ENCODE data around the gene CTAG1A. TPM values are rescaled to one million over a fixed set of nuclear protein-coding genes. Genes with fewer than 3 reads are reported as not detected.
"Not testable (repeated sequence)": the region's sequence is repeated elsewhere in the genome, so short reads cannot be mapped to it uniquely, and the experiment has no call there.

Gene CTAG1A
- total RNA-seq, 1 experiment from 2014 or later = not detected

DNA sequence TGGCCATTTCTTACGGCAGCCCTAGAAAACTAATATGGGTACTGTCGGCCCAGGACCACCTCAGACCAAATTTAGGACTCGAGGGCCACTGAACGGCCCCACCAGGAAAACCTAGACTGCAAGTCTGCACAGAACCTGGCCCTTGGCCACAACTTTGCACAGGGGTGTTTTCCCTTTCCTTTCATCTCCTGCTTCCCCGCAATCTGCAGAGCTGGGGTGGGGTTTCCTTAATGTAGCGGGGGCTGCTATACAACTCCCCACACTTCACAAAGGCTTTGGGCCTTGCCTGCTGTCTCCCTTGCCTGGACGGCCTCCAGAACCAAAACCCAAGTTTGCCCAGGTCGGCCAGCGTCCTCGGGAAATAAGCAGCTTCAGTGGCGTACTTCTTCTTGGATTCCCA lies 46.0 kb downstream of the CTAG1A start:
- H3K56ac ChIP-seq (ENCODE audit: insufficient read length, low read depth, low read length); H3K14ac ChIP-seq (ENCODE audit: insufficient read depth, low read length); H3K27me3 ChIP-seq (ENCODE audit: insufficient read depth, low read length); H2BK15ac ChIP-seq (ENCODE audit: low read depth, low read length); H4K5ac ChIP-seq (ENCODE audit: insufficient read length, low read depth, low read length); H3K27me3 Mint-ChIP-seq (ENCODE audit: low read depth); H2BK5ac ChIP-seq (ENCODE audit: insufficient read length, low read length); H3K4ac ChIP-seq (ENCODE audit: low read depth, low read length); H4K8ac ChIP-seq (replicated peaks; ENCODE audit: insufficient read length, low read depth, low read length); H3K4me2 ChIP-seq (ENCODE audit: insufficient read depth, insufficient read length, low read length); H3K9ac ChIP-seq (ENCODE audit: extremely low read depth, insufficient read length, low read length); H4K91ac ChIP-seq (ENCODE audit: insufficient read length, low read depth, low read length); H3K79me2 ChIP-seq (ENCODE audit: insufficient read depth, low read length); H3K27ac Mint-ChIP-seq; H3K18ac ChIP-seq (ENCODE audit: insufficient read length, low read depth, low read length); H3K4me3 Mint-ChIP-seq; H3K23ac ChIP-seq (ENCODE audit: insufficient read length, low read depth, low read length); H3K9me3 ChIP-seq (ENCODE audit: control insufficient read depth, low read depth, low read length); H3T11ph ChIP-seq (ENCODE audit: low read length); DNase-seq; H2BK120ac ChIP-seq (ENCODE audit: low read depth, low read length, poor library complexity, severe bottlenecking); H3K27ac ChIP-seq (ENCODE audit: insufficient read length, low read depth, low read length); H2AK5ac ChIP-seq (ENCODE audit: insufficient read length, low read length); H2AFZ ChIP-seq (ENCODE audit: low read length); H3K23me2 ChIP-seq (ENCODE audit: insufficient read length, low read depth, low read length, poor library complexity, severe bottlenecking); H3K4me1 Mint-ChIP-seq; H4K20me1 ChIP-seq (ENCODE audit: control insufficient read depth, insufficient read depth, insufficient read length); H3K4me1 ChIP-seq (ENCODE audit: insufficient read depth, low read length); H2BK12ac ChIP-seq (ENCODE audit: insufficient read length, low read depth, low read length); H3K9me3 Mint-ChIP-seq; H3K36me3 Mint-ChIP-seq (ENCODE audit: insufficient read depth in 1 of 3, low read depth in 3 of 3); H3K79me1 ChIP-seq (ENCODE audit: insufficient read depth, low read depth, low read length, poor library complexity, severe bottlenecking); H2BK20ac ChIP-seq (ENCODE audit: low read depth, low read length, poor library complexity, severe bottlenecking): not testable (repeated sequence)
- no CpG with 5 or more reads among the region's 11 CpGs for WGBS (ENCODE audit: extremely low coverage, insufficient read length, low lambda C conversion rate)

DNA sequence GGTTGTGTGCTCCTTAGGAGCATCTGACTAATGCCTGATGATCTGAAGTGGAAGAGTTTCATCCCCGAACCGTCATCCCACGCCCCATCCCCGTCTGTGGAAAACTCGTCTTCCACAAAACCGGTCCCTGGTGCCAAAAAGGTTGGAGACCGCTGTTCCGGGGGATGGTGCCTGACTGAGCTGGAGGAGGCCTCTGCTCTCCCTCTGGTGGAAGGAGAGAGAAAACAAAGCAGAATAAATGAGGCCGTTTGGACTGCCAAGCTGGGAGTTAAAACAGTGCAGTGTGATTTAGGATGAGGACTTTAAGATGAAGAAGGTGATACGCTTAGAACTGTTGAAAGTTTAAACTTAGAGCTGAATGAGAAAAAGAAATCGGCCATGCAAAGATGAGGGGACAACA lies 48.7 kb downstream of the CTAG1A start:
- H2BK12ac ChIP-seq (ENCODE audit: insufficient read length, low read depth, low read length); H3K27me3 Mint-ChIP-seq (ENCODE audit: low read depth); H3K36me3 Mint-ChIP-seq (ENCODE audit: insufficient read depth in 1 of 3, low read depth in 3 of 3); H3K4me1 Mint-ChIP-seq; H2BK20ac ChIP-seq (ENCODE audit: low read depth, low read length, poor library complexity, severe bottlenecking); H3K23ac ChIP-seq (ENCODE audit: insufficient read length, low read depth, low read length); H3K9me3 ChIP-seq (ENCODE audit: control insufficient read depth, low read depth, low read length); H3K27ac ChIP-seq (ENCODE audit: insufficient read length, low read depth, low read length); DNase-seq; H2BK5ac ChIP-seq (ENCODE audit: insufficient read length, low read length); H4K5ac ChIP-seq (ENCODE audit: insufficient read length, low read depth, low read length); H3K14ac ChIP-seq (ENCODE audit: insufficient read depth, low read length); H3K79me2 ChIP-seq (ENCODE audit: insufficient read depth, low read length); H4K8ac ChIP-seq (replicated peaks; ENCODE audit: insufficient read length, low read depth, low read length); H2AK5ac ChIP-seq (ENCODE audit: insufficient read length, low read length); H3K4ac ChIP-seq (ENCODE audit: low read depth, low read length); H3K9me3 Mint-ChIP-seq; H3K27me3 ChIP-seq (ENCODE audit: insufficient read depth, low read length); H4K91ac ChIP-seq (ENCODE audit: insufficient read length, low read depth, low read length); H3T11ph ChIP-seq (ENCODE audit: low read length); H2AFZ ChIP-seq (ENCODE audit: low read length); H3K4me1 ChIP-seq (ENCODE audit: insufficient read depth, low read length); H3K79me1 ChIP-seq (ENCODE audit: insufficient read depth, low read depth, low read length, poor library complexity, severe bottlenecking); H3K4me2 ChIP-seq (ENCODE audit: insufficient read depth, insufficient read length, low read length); H3K9ac ChIP-seq (ENCODE audit: extremely low read depth, insufficient read length, low read length); H3K18ac ChIP-seq (ENCODE audit: insufficient read length, low read depth, low read length); H2BK15ac ChIP-seq (ENCODE audit: low read depth, low read length); H3K23me2 ChIP-seq (ENCODE audit: insufficient read length, low read depth, low read length, poor library complexity, severe bottlenecking); H3K56ac ChIP-seq (ENCODE audit: insufficient read length, low read depth, low read length); H3K27ac Mint-ChIP-seq; H3K4me3 Mint-ChIP-seq; H4K20me1 ChIP-seq (ENCODE audit: control insufficient read depth, insufficient read depth, insufficient read length); H2BK120ac ChIP-seq (ENCODE audit: low read depth, low read length, poor library complexity, severe bottlenecking): not testable (repeated sequence)
- WGBS (ENCODE audit: extremely low coverage, insufficient read length, low lambda C conversion rate) = no CpG with 5 or more reads among the region's 11 CpGs

Other genes starting within 250 kb of the CTAG1A start
- 946 and 957 TPM in 2 replicates for gene FLNA, start 210.5 kb upstream of the CTAG1A start, total RNA-seq (2021)
- gene EMD, start 205.8 kb upstream of the CTAG1A start, total RNA-seq (2021) = 113 and 115 TPM in 2 replicates
- gene RPL10, start 186.8 kb upstream of the CTAG1A start, total RNA-seq (2021) = 2,110 and 2,124 TPM in 2 replicates
- gene DNASE1L1, start 175.9 kb upstream of the CTAG1A start, total RNA-seq (2021) = 14.2 and 14.5 TPM in 2 replicates
- 24.7 and 25.5 TPM in 2 replicates for gene TAFAZZIN, start 173.6 kb upstream of the CTAG1A start, total RNA-seq (2021)
- 45.6 and 49.2 TPM in 2 replicates for gene ATP6AP1, start 156.5 kb upstream of the CTAG1A start, total RNA-seq (2021)
- gene GDI1, start 148.0 kb upstream of the CTAG1A start, total RNA-seq (2021) = 111 and 112 TPM in 2 replicates
- 56.7 and 57.4 TPM in 2 replicates for gene FAM50A, start 141.0 kb upstream of the CTAG1A start, total RNA-seq (2021)
- 36.3 and 45.5 TPM in 2 replicates for gene PLXNA3, start 126.9 kb upstream of the CTAG1A start, total RNA-seq (2021)
- gene LAGE3, start 105.9 kb upstream of the CTAG1A start, total RNA-seq (2021) = 32.1 and 32.5 TPM in 2 replicates
- 30.9 and 35.4 TPM in 2 replicates for gene UBL4A, start 98.5 kb upstream of the CTAG1A start, total RNA-seq (2021)
- 8.8 and 9.4 TPM in 2 replicates for gene SLC10A3, start 94.5 kb upstream of the CTAG1A start, total RNA-seq (2021)
- 21.0 and 22.8 TPM in 2 replicates for gene FAM3A, start 68.9 kb upstream of the CTAG1A start, total RNA-seq (2021)
- gene G6PD, start 38.3 kb upstream of the CTAG1A start, total RNA-seq (2021) = 68.7 and 70.5 TPM in 2 replicates
- 16.2 and 17.8 TPM in 2 replicates for gene IKBKG, start 37.5 kb upstream of the CTAG1A start, total RNA-seq (2021)
- not detected in 2 replicates for gene CTAG1B, start 34.1 kb downstream of the CTAG1A start, total RNA-seq (2021)
- gene CTAG2, start 68.4 kb downstream of the CTAG1A start, total RNA-seq (2021) = not detected in 2 replicates
- 0.42 and 0.46 TPM in 2 replicates for gene GAB3, start 165.9 kb downstream of the CTAG1A start, total RNA-seq (2021)
- gene DKC1, start 177.7 kb downstream of the CTAG1A start, total RNA-seq (2021) = 160 and 164 TPM in 2 replicates
- 16.4 and 17.9 TPM in 2 replicates for gene MPP1, start 220.4 kb downstream of the CTAG1A start, total RNA-seq (2021)
- not detected in 2 replicates for gene SMIM9, start 249.5 kb downstream of the CTAG1A start, total RNA-seq (2021)